ENCODE measurements around the gene LPCAT1. TPM values are rescaled to one million over a fixed set of nuclear protein-coding genes. Genes with fewer than 3 reads are reported as not detected.

The LPCAT1 gene
- total and polyA plus RNA-seq, 2 of the 4 experiments (the other 2 are of a cell fraction) = 17.7 to 33.6 TPM

DNA sequence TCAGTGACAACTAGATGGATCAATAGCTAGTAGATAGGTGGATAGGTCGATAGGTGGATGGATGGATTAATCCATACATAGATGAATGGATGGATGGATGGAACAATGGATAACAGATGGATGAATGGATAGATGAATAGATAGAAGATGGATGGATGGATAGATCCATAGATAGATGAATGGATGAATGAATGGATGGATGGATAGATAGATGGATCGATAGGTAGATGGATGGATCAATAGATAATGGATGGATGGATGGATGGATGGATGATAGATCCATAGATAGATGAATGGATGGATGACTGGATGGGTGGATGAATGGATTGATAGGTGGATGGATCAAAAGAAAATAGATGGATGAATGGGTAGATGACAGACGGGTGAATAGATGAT lies 83.7 kb downstream of the LPCAT1 start:
- dilution Hi-C loops (cut with HindIII; ENCODE audit: low sequenced_read_pairs, unreplicated experiment) = no loop called here
- Histone ChIP-seq H4K91ac (ENCODE audit: insufficient read depth, low read depth, low read length) (no peak overlapping the region), H3K23ac (ENCODE audit: low read depth, low read length) (no peak overlapping the region), H2AK5ac (ENCODE audit: low read depth, low read length) (no peak overlapping the region), H2BK120ac (ENCODE audit: low read depth, low read length) (no peak overlapping the region), H3K27ac (ENCODE audit: insufficient read depth, low read length) (no peak overlapping the region), H4K5ac (ENCODE audit: low read depth, low read length) (no peak overlapping the region), H3K4ac (ENCODE audit: low read depth, low read length) (no peak overlapping the region), H3K4me2 (ENCODE audit: low read depth, low read length) (no peak overlapping the region), H2BK20ac (ENCODE audit: low read depth, low read length) (no peak overlapping the region), H3K36me3 (ENCODE audit: control insufficient read depth, insufficient read depth, low read length) (no peaks in the 10 kb centered on the region), H3K4me1 (ENCODE audit: control insufficient read depth, insufficient read depth, low read length) (no peaks in the 10 kb centered on the region; the same call in 1 of the 2 replicates), H2AK9ac (replicated peaks; ENCODE audit: low read depth, low read length, poor library complexity) (no peak overlapping the region), H2BK5ac (ENCODE audit: low read depth, low read length, poor library complexity, severe bottlenecking) (no peak overlapping the region), H3K9me3 (ENCODE audit: control insufficient read depth, insufficient read depth, low read length) (peaks cover 5% of the 10 kb centered on the region; the same call in 1 of the 2 replicates), H3K56ac (ENCODE audit: extremely low read depth, insufficient read depth, low read length) (no peak overlapping the region), H3K4me3 (ENCODE audit: insufficient read depth, low read depth, low read length) (no peak overlapping the region), H3K18ac (ENCODE audit: low read depth, low read length) (no peak overlapping the region), H3K14ac (replicated peaks; ENCODE audit: low read depth, low read length) (no peak overlapping the region), H3K27me3 (ENCODE audit: control insufficient read depth, insufficient read depth, low read length) (peaks cover 34% of the 10 kb centered on the region), H3K9ac (ENCODE audit: low read depth, low read length) (no peak overlapping the region), H3K9me1 (ENCODE audit: insufficient read depth, low read length) (no peaks in the 10 kb centered on the region), H2AFZ (replicated peaks; ENCODE audit: low read length, poor library complexity) (no peak overlapping the region), H4K20me1 (ENCODE audit: insufficient read depth, low read length) (no peaks in the 10 kb centered on the region), H2BK15ac (ENCODE audit: low read depth, low read length) (no peak overlapping the region), H3K79me1 (ENCODE audit: low read depth in 1 of 2, low read length in 2 of 2) (no peaks in the 10 kb centered on the region), H4K8ac (ENCODE audit: low read depth in 2 of 2, low read length in 2 of 2) (no peak overlapping the region)
- no peak for TF ChIP-seq BHLHE40 (IDR thresholded peaks at IDR 0.05; ENCODE audit: low read depth, low read length)
- CTCF ChIA-PET = no interaction called here
- no TSS peak for BruUV-seq (replicated peaks)
- ATAC-seq (ENCODE audit: low read depth) (no peak), DNase-seq (no peak)
- in situ Hi-C loops (cut with MboI; ENCODE audit: low sequenced_read_pairs) = no loop called here
- intact Hi-C loops (cut with micrococcal nuclease) = no loop called here
- 81% methylated on average over 2 of the region's 3 CpGs; no CpG with 5 or more reads in 1 of the 2 experiments for WGBS, 2 experiments (ENCODE audit: extremely low coverage in 2 of 2, insufficient read length in 1 of 2)
- POLR2A ChIA-PET (ENCODE audit: unreplicated experiment) = no interaction called here

Measured in IMR-90 (cell line).